Trophoblast cell (in vitro differentiated cells and primary cell): Measurements from ENCODE around the gene IQCK.

ENCODE experiments used
- DNase-seq, 2 donors: peaks; one replicate each; pipeline ENCODE4 v3.0.0-alpha.2; 2016
- H2AFZ ChIP-seq: 2 replicates; pipeline ENCODE4 v1.6.1; 2013; ENCODE audit warnings: low read length, moderate library complexity, mild to moderate bottlenecking; ENCODE audit not compliant: insufficient read depth, poor library complexity
- H2AK5ac ChIP-seq: 2 replicates; pipeline ENCODE4 v1.6.1; 2013; ENCODE audit warnings: mild to moderate bottlenecking, low read length
- H2BK120ac ChIP-seq: 2 replicates; pipeline ENCODE4 v1.6.1; 2013; ENCODE audit warnings: low read length, mild to moderate bottlenecking, moderate library complexity; ENCODE audit not compliant: insufficient read depth, poor library complexity
- H2BK12ac ChIP-seq: 2 replicates; pipeline ENCODE4 v1.6.1; 2013; ENCODE audit warnings: mild to moderate bottlenecking, low read length, moderate library complexity
- H2BK5ac ChIP-seq: 2 replicates; pipeline ENCODE4 v1.6.1; 2013; ENCODE audit warnings: low read length, low read depth, moderate library complexity, mild to moderate bottlenecking; ENCODE audit not compliant: poor library complexity
- H3K14ac ChIP-seq: 2 replicates; pipeline ENCODE4 v1.6.1; 2013; ENCODE audit warnings: mild to moderate bottlenecking, low read length
- H3K18ac ChIP-seq: 2 replicates; pipeline ENCODE4 v1.6.1; 2013; ENCODE audit warnings: mild to moderate bottlenecking, low read length
- H3K23ac ChIP-seq: 2 replicates; pipeline ENCODE4 v1.6.1; 2013; ENCODE audit warnings: low read length
- H3K27ac ChIP-seq: 2 replicates; pipeline ENCODE4 v1.5.1; 2013; ENCODE audit warnings: low read depth, mild to moderate bottlenecking, inconsistent platforms, low read length, moderate library complexity
- H3K27me3 ChIP-seq: 2 replicates; pipeline ENCODE4 v1.6.1; 2013; ENCODE audit warnings: inconsistent platforms, mild to moderate bottlenecking, low read length, moderate library complexity; ENCODE audit not compliant: insufficient read depth
- H3K36me3 ChIP-seq, 2 experiments: 1 replicate in 1 of 2; 2 replicates in 1 of 2; pipeline ENCODE4 v1.6.1; 2013; ENCODE audit warnings: low read length in 2 of 2, mild to moderate bottlenecking in 2 of 2, moderate library complexity in 1 of 2; ENCODE audit not compliant: insufficient read depth in 2 of 2, control insufficient read depth in 1 of 2
- H3K4ac ChIP-seq: 2 replicates; pipeline ENCODE4 v1.6.1; 2013; ENCODE audit warnings: low read depth, mild to moderate bottlenecking, low read length, moderate library complexity
- H3K4me1 ChIP-seq, 2 experiments: 1 replicate in 1 of 2; 2 replicates in 1 of 2; pipeline ENCODE4 v1.6.1; 2013; ENCODE audit warnings: low read length in 2 of 2, mild to moderate bottlenecking in 2 of 2, moderate library complexity in 1 of 2; ENCODE audit not compliant: insufficient read depth in 2 of 2, control insufficient read depth in 1 of 2
- H3K4me2 ChIP-seq: 2 replicates; pipeline ENCODE4 v1.6.1; 2013; ENCODE audit warnings: inconsistent platforms, mild to moderate bottlenecking, low read length, moderate library complexity
- H3K4me3 ChIP-seq: 2 replicates; pipeline ENCODE4 v1.5.1; 2013; ENCODE audit warnings: mild to moderate bottlenecking, low read depth, low read length, inconsistent platforms
- H3K79me1 ChIP-seq: one replicate; pipeline ENCODE4 v1.6.1; 2013; ENCODE audit warnings: low read length
- H3K79me2 ChIP-seq: 2 replicates; pipeline ENCODE4 v1.6.1; 2013; ENCODE audit warnings: low read length, mild to moderate bottlenecking; ENCODE audit not compliant: control insufficient read depth, insufficient read depth, poor library complexity
- H3K9ac ChIP-seq: 2 replicates; pipeline ENCODE4 v1.6.1; 2013; ENCODE audit warnings: mild to moderate bottlenecking, low read length
- H3K9me3 ChIP-seq: 2 replicates; pipeline ENCODE4 v1.6.1; 2013; ENCODE audit warnings: low read depth, mild to moderate bottlenecking, control low read depth, inconsistent platforms, low read length; ENCODE audit not compliant: insufficient read depth
- H4K12ac ChIP-seq: 2 replicates; pipeline ENCODE4 v1.6.1; 2013; ENCODE audit warnings: low read depth, mild to moderate bottlenecking, low read length, moderate library complexity
- H4K8ac ChIP-seq: 2 replicates; pipeline ENCODE4 v1.6.1; 2013; ENCODE audit warnings: low read depth, mild to moderate bottlenecking, low read length, moderate library complexity
- H4K91ac ChIP-seq: one replicate; pipeline ENCODE4 v1.6.1; 2013; ENCODE audit warnings: low read depth, mild to moderate bottlenecking, low read length, moderate library complexity
- WGBS: extraction: QIAGEN DNeasy Blood & Tissue Kit; methylation state at CpG from one replicate; pipeline ENCODE4 v1.1.7; 2013; ENCODE audit warnings: missing lambda C conversion rate; ENCODE audit not compliant: insufficient read length, insufficient coverage; ENCODE audit errors: extremely low coverage; 5-methylcytosine and 5-hydroxymethylcytosine counted together

Gene IQCK

GRCh38 chr16:19760356-19761060 lies 42.4 kb downstream of the IQCK start:
- no peak overlapping the region for H2BK120ac ChIP-seq
- no peak overlapping the region for H3K27ac ChIP-seq
- H2AK5ac ChIP-seq = no peak overlapping the region
- H2BK12ac ChIP-seq = no peak overlapping the region
- H2AFZ ChIP-seq = no peak overlapping the region
- DNase-seq = no peak
- H4K12ac ChIP-seq = no peak overlapping the region
- H3K27me3 ChIP-seq = no peaks in the 10 kb centered on the region
- no peak overlapping the region for H3K4me3 ChIP-seq
- no CpG with 5 or more reads among the region's 7 CpGs for WGBS
- no peaks in the 10 kb centered on the region for H3K36me3 ChIP-seq
- H3K79me2 ChIP-seq = no peaks in the 10 kb centered on the region
- no peak overlapping the region for H3K9ac ChIP-seq
- no peak overlapping the region for H4K8ac ChIP-seq
- no peak overlapping the region for H3K4me2 ChIP-seq
- H2BK5ac ChIP-seq = no peak overlapping the region
- no peaks in the 10 kb centered on the region for H3K9me3 ChIP-seq
- H3K79me1 ChIP-seq = no peaks in the 10 kb centered on the region
- no peak overlapping the region for H3K23ac ChIP-seq
- no peak overlapping the region for H3K14ac ChIP-seq
- no peak overlapping the region for H4K91ac ChIP-seq
- no peak overlapping the region for H3K18ac ChIP-seq
- no peaks in the 10 kb centered on the region for H3K4me1 ChIP-seq
- no peak overlapping the region for H3K4ac ChIP-seq

- Histone ChIP-seq H3K9me3 (no peaks in the 10 kb centered on the region), H3K23ac (no peak overlapping the region), H3K36me3 (no peaks in the 10 kb centered on the region), H3K79me2 (no peaks in the 10 kb centered on the region), H4K12ac (no peak overlapping the region), H3K14ac (no peak overlapping the region), H3K4me2 (no peak overlapping the region), H2BK12ac (no peak overlapping the region), H3K27me3 (no peaks in the 10 kb centered on the region), H3K4me1 (no peaks in the 10 kb centered on the region), H3K9ac (no peak overlapping the region), H4K91ac (no peak overlapping the region), H3K4ac (no peak overlapping the region), H3K4me3 (no peak overlapping the region), H4K8ac (no peak overlapping the region), H3K79me1 (no peaks in the 10 kb centered on the region), H3K18ac (no peak overlapping the region), H3K27ac (no peak overlapping the region), H2AFZ (no peak overlapping the region), H2AK5ac (no peak overlapping the region), H2BK120ac (no peak overlapping the region), H2BK5ac (no peak overlapping the region)
- WGBS = no CpG with 5 or more reads among the region's 6 CpGs
- DNase-seq = no peak
Measured at GRCh38 chr16:19765860-19766553, 47.9 kb downstream of the IQCK start.

- no CpG with 5 or more reads among the region's 3 CpGs for WGBS
- H3K9me3 ChIP-seq = no peaks in the 10 kb centered on the region
Measured at GRCh38 chr16:19766554-19766884, 48.4 kb downstream of the IQCK start.

GRCh38 chr16:19766988-19767387 lies 48.9 kb downstream of the IQCK start:
- Histone ChIP-seq H2BK5ac (no peak overlapping the region), H3K79me2 (no peaks in the 10 kb centered on the region), H4K8ac (peak overlapping the region; percentile 10), H3K27me3 (no peaks in the 10 kb centered on the region), H3K4me3 (no peak overlapping the region), H3K79me1 (no peaks in the 10 kb centered on the region), H2BK12ac (no peak overlapping the region), H3K4me1 (no peaks in the 10 kb centered on the region), H2BK120ac (no peak overlapping the region), H3K9ac (no peak overlapping the region), H4K91ac (no peak overlapping the region), H3K18ac (no peak overlapping the region), H3K4me2 (no peak overlapping the region), H3K36me3 (no peaks in the 10 kb centered on the region), H3K4ac (no peak overlapping the region), H2AK5ac (no peak overlapping the region), H3K14ac (no peak overlapping the region), H2AFZ (no peak overlapping the region), H4K12ac (no peak overlapping the region), H3K9me3 (no peaks in the 10 kb centered on the region), H3K23ac (no peak overlapping the region), H3K27ac (no peak overlapping the region)
- no peak for DNase-seq
- WGBS = no CpG with 5 or more reads among the region's 9 CpGs

More at GRCh38 chr16:19766554-19766884, 48.4 kb downstream of the IQCK start:
- no peaks in the 10 kb centered on the region for H3K4me1 ChIP-seq
- no peak overlapping the region for H2AFZ ChIP-seq
- no peak overlapping the region for H3K4me3 ChIP-seq
- H4K91ac ChIP-seq = no peak overlapping the region
- no peak overlapping the region for H3K18ac ChIP-seq
- H3K36me3 ChIP-seq = no peaks in the 10 kb centered on the region
- no peaks in the 10 kb centered on the region for H3K27me3 ChIP-seq
- no peak overlapping the region for H2BK120ac ChIP-seq
- no peak overlapping the region for H3K23ac ChIP-seq
- no peak overlapping the region for H3K9ac ChIP-seq
- no peak overlapping the region for H3K4me2 ChIP-seq
- H4K12ac ChIP-seq = no peak overlapping the region
- H3K14ac ChIP-seq = no peak overlapping the region
- H3K4ac ChIP-seq = no peak overlapping the region
- H2BK5ac ChIP-seq = no peak overlapping the region
- DNase-seq = no peak
- no peak overlapping the region for H3K27ac ChIP-seq
- no peaks in the 10 kb centered on the region for H3K79me1 ChIP-seq
- no peaks in the 10 kb centered on the region for H3K79me2 ChIP-seq
- no peak overlapping the region for H2AK5ac ChIP-seq
- H2BK12ac ChIP-seq = no peak overlapping the region
- peak overlapping the region; percentile 10 for H4K8ac ChIP-seq
